OCI-LY1 (cell line): ENCODE data around the gene PDE4D.

ENCODE experiments used
- CTCF ChIP-seq: fragments of 200-600 bp; sonication (generic), shearing (Covaris generic); IDR thresholded peaks from 2 replicates; pipeline ENCODE4 v1.5.1; 2017; ENCODE audit warnings: mild to moderate bottlenecking, antibody characterized with exemption, low read length, moderate library complexity, mixed read lengths
- EZH2 ChIP-seq: fragments of 200-600 bp; sonication (generic), shearing (Covaris generic); IDR thresholded peaks from 2 replicates; pipeline ENCODE4 v1.8.0; 2017; ENCODE audit warnings: borderline replicate concordance, mixed run types, mild to moderate bottlenecking, antibody characterized with exemption, low read length, moderate library complexity, mixed read lengths

- no peak for TF ChIP-seq CTCF
- TF ChIP-seq EZH2: no peak
Measured at GRCh38 chr5:58923355-58923754, 970.2 kb downstream of the PDE4D start.
